Cerebellar cortex (tissue), 1 donor: ENCODE data around the gene PRR14.
"Not testable (repeated sequence)": the region's sequence is repeated elsewhere in the genome, so short reads cannot be mapped to it uniquely, and the experiment has no call there.

Source experiments
- DNase-seq: peaks from one replicate; pipeline ENCODE4 v3.0.0-alpha.2; 2015; ENCODE audit warnings: low spot score

Gene PRR14

GRCh38 chr16:30632454-30632853, 18.3 kb upstream of the PRR14 start:
- not testable (repeated sequence) for DNase-seq

DNA sequence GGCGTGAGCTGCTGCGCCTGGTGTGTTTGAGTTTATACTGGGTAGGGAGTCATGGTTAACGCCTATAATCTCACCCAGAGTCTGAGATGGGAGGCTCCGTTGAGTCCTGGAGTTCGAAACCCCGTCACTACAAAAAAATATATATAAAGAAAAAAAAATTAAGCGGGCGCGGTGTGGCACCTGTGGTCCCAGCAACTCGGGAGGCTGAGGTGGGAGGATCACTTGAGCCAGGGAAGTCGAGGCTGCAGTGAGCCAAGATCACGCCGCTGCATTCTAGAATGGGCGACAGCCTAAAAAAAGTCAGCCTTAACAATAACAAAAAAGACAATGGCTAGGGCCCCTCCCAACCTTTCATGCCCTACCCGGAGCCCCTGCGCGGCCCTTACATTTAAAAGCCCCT, 17.2 kb upstream of the PRR14 start:
- no peak for DNase-seq

GRCh38 chr16:30636599-30636998, 14.2 kb upstream of the PRR14 start:
- DNase-seq, result no peak

DNA sequence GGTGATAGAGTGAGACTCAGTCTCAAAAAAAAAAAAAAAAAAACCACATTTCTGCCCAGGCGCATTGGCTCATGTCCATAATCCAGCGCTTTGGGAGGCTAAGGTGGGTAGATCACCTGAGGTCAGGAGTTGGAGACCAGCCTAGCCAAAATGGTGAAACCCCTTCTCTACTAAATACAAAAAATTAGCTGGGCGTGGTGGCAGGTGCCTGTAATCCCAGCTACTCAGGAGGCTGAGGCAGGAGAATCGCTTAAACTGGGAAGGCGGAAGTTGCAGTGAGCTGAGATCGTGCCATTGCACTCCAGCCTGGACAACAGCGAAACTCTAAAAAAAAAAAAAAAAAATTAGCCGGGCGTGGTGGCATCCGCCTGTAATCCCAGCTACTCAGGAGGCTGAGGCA, 13.6 kb upstream of the PRR14 start:
- DNase-seq, result not testable (repeated sequence)

DNA sequence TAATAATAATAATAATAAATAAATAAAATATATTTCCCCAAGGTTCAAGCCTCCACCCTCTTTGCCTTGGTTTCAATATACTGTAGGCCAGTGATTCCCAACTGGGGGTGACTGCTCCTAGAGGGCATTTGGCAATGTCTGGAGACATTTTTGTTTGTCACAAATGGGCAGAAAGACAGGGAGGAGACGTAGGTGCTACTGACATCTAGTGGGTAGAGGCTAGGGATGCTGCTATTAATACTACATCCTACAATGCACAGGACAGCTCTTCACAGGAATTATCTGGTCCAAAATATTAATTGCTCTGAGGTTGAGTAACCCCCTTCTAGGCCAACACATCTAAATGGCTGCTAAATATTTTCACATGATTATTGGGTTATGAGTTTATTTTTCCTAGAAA, 12.8 kb upstream of the PRR14 start:
- DNase-seq, result peak; percentile 64

GRCh38 chr16:30641378-30641982, 9.3 kb upstream of the PRR14 start:
- no peak for DNase-seq

GRCh38 chr16:30644334-30644830, 6.4 kb upstream of the PRR14 start:
- peak; percentile 94 for DNase-seq

DNA sequence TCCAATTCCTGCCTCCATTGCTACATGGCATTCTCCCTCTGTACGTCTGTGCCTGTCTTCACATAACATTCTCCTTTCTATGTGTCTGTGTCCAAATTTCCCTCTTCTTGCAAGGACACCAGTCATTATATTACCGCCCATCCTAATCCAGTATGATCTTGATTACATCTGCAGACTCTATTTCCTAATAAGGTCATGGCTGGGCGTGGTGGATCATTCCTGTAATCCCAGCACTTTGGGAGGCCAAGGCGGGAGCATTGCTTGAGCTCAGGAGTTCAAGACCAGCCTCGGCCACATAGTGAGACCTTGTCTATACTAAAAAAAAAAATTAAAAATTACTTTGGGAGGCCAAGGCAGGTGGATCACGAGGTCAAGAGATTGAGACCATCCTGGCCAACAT, 5.0 kb upstream of the PRR14 start:
- DNase-seq, result no peak

- DNase-seq, result no peak
Observed at GRCh38 chr16:30647274-30647571, 3.5 kb upstream of the PRR14 start.

GRCh38 chr16:30649725-30650368, 913 bp upstream of the PRR14 start:
- no peak for DNase-seq

- DNase-seq, result peak; percentile 49
Observed at GRCh38 chr16:30651124-30652004, 604 bp downstream of the PRR14 start.

DNA sequence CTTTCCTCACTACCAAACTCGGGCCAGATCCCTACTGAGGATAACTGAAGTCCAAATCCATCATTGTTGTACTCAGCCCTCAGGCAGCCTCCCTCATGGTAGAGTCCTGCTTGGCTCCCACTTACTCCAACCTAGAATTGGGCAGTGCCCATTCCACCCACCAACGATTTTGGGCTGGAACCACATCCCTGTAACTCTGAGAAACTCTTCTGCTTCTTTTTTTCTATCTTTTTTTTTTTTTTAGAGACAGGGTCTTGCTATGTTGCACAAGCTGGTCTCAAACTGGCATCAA, 1.2 kb downstream of the PRR14 start:
- peak; percentile 17 for DNase-seq

DNA sequence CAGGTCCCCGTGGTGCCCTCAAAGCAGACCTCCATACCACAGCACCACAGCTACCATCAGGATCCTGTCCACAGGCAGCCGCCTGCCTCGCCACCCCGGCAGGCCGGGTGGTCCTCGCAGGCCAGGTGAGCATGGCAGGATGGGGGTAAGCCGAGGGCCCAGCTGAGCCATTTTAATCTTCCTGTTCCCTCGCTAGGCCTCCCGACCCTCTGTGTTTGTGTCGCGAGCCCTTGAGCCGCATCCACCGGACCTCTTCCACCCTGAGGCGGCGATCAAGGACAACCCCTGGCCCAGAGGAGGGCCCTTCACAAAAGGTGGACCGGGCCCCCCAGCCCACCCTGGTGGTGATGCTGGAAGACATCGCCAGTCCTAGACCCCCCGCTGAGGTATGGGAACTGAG, 2.0 kb downstream of the PRR14 start:
- DNase-seq, result no peak

DNA sequence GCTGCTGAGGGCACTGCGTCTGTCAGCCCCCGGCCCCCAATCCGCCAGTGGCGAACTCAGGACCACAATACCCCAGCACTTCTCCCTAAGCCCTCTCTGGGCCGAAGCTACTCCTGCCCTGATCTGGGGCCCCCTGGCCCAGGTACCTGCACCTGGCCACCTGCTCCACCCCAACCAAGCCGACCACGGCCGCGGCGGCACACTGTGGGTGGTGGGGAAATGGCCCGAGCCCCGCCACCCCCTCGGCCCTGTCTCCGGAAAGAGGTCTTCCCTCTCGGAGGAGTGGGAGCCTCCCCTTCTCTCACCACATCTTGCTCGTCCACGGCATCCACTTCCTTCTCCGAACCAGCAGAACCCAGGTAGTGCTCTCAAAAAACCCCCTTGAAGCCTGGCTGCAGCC, 4.1 kb downstream of the PRR14 start:
- DNase-seq, result no peak

GRCh38 chr16:30655815-30656347, 5.1 kb downstream of the PRR14 start:
- no peak for DNase-seq

DNA sequence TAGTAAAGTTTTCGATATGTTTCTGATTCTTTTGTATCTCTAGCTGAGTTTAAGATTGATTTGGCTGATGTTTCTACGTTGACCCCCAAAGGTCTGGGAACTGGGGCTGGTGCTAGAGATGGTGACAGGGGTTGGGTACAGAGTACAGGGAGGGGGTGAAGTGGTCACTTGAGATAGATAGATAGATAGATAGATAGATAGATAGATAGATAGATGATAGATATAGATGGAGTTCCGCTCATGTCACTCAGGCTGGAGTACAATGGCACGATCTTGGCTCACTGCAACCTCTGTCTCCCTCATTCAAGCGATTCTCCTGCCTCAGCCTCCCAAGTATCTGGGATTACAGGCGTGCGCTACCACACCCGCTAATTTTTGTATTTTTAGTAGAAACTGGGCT, 5.6 kb downstream of the PRR14 start:
- no peak for DNase-seq

GRCh38 chr16:30656974-30657865, 6.5 kb downstream of the PRR14 start:
- no peak for DNase-seq

DNA sequence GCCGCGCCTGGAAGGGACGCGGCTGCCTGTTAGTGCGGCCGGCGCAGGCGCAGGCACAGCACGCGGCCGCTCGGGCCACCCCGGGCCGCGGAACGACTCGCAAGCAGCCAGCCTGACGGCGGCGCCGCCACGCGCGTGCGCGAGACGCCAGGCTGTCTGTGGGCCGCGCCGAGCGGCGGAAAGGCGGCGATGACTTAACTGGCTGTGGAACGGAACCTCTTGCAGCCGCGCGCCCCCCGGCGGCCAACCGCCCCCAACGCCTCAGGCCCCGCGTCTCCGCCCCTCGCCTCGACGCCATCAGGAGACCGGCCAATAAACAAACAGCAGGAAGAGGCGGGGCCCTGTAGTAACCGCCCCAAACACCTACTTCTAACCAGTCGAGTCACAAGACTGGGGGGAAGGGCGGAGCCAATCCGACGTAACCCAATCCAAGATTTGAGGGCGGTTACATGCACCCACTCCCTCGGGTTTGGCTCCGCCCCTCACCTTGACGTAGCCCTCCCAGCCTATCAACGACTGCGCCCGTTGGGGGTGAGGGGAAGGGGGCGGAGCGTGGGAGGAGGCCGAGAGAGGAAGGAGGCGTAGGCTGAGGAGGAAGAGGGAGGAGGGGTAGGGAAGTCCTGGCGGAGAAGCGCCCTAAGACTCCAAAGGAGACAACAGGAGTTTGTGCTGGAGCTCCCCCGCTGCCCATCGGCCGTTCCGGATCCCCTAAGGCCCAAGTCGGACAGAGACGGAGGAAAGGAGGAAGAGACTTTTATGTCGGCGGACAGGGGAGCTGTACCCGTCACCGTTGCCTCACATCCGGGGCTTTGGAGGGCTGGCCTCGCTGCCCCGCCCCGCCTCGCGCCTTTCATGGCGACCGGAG, 7.3 kb downstream of the PRR14 start, which contains the start of gene FBRS:
FBRS (plus strand) TSS at position 566 of the 865 bp plus-strand sequence. CDS start 1,088 bp downstream, outside the sequence.
- DNase-seq, result peak; percentile 100

GRCh38 chr16:30658731-30659506, 8.2 kb downstream of the PRR14 start:
- DNase-seq, result peak; percentile 98
